AG04449 (cell line): ENCODE results near the gene ANXA6.

Experiments
- CTCF ChIA-PET: fragments of 350-600 bp; formaldehyde crosslinking; extraction: SDS; loops from one replicate; lab custom pipeline; 2021; ENCODE audit warnings: antibody characterized with exemption; lab: Yijun Ruan, JAX
- POLR2A ChIA-PET: fragments of 400-600, 350-600 bp; formaldehyde crosslinking; extraction: SDS; loops from one replicate; lab custom pipeline; 2020; ENCODE audit warnings: antibody characterized with exemption, inconsistent platforms; lab: Yijun Ruan, JAX
- DNase-seq: peaks from one replicate; pipeline ENCODE4 v3.0.0-alpha.2; 2010; ENCODE audit warnings: low read depth, low spot score
- H3K4me3 ChIP-seq: 2 replicates; pipeline ENCODE4 v1.5.1; 2011; ENCODE audit warnings: low read depth, mild to moderate bottlenecking, control low read depth, low read length
- TF ChIP-seq, protein P1 (sequence below): IDR thresholded peaks from one replicate; pipeline ENCODE4 v1.5.1; 2011; ENCODE audit warnings: mild to moderate bottlenecking, moderate library complexity, low read length, control low read depth, inconsistent platforms; ENCODE audit not compliant: insufficient read depth; ENCODE audit errors: missing control alignments

Gene ANXA6

DNA sequence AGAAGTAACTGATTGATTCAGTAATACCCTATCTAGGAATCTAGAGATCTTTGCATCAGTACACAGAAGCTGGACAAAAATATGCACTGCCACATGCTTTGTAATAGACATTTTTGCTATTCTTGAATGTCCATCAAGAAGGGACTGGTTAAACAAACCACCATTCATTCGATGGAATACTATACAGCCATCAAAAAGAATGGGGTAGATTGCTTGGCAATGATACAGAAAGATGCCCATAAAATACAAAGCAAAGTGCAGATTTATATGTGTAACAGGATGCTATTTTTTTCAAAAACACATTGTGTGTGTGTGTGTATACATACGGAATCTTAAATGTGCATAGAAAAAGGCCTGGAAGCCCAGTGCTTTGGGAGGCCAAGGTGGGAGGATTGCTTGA is 84.3 kb downstream of the ANXA6 start:
- ChIA-PET CTCF (interaction anchor here (1.7 to 27.5 kb wide), 3 partner anchors 17 to 42 kb away, joined by 5 to 1128 read pairs (median 317); no protein-coding TSS in a partner anchor), POLR2A (interaction anchor here (1.5 kb wide), 1 partner anchor 16 kb away, joined by 3 read pairs; no protein-coding TSS in a partner anchor)
- DNase-seq, result no peak
- no peak overlapping the region for H3K4me3 ChIP-seq
- TF ChIP-seq, protein P1, sequence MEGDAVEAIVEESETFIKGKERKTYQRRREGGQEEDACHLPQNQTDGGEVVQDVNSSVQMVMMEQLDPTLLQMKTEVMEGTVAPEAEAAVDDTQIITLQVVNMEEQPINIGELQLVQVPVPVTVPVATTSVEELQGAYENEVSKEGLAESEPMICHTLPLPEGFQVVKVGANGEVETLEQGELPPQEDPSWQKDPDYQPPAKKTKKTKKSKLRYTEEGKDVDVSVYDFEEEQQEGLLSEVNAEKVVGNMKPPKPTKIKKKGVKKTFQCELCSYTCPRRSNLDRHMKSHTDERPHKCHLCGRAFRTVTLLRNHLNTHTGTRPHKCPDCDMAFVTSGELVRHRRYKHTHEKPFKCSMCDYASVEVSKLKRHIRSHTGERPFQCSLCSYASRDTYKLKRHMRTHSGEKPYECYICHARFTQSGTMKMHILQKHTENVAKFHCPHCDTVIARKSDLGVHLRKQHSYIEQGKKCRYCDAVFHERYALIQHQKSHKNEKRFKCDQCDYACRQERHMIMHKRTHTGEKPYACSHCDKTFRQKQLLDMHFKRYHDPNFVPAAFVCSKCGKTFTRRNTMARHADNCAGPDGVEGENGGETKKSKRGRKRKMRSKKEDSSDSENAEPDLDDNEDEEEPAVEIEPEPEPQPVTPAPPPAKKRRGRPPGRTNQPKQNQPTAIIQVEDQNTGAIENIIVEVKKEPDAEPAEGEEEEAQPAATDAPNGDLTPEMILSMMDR, result no peak

DNA sequence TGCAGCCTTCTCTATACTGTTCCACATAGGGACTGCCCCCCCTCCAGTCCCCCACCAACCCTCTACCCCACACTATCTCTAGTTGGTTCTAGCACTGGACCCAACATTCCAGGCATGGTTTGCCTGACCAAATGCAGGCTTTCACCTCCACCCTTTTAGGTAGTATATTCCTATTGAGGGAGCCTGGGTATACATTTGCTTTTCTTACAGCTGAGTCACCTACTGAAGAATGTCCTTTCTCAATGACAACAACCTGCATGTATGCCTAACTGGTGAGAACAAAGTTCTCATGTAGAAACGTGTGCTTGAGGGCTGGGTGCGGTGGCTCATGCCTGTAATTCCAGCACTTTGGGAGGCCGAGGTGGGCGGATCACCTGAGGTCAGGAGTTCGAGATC is 85.0 kb downstream of the ANXA6 start:
- TF ChIP-seq, protein P1, result no peak
- no peak for DNase-seq

DNA sequence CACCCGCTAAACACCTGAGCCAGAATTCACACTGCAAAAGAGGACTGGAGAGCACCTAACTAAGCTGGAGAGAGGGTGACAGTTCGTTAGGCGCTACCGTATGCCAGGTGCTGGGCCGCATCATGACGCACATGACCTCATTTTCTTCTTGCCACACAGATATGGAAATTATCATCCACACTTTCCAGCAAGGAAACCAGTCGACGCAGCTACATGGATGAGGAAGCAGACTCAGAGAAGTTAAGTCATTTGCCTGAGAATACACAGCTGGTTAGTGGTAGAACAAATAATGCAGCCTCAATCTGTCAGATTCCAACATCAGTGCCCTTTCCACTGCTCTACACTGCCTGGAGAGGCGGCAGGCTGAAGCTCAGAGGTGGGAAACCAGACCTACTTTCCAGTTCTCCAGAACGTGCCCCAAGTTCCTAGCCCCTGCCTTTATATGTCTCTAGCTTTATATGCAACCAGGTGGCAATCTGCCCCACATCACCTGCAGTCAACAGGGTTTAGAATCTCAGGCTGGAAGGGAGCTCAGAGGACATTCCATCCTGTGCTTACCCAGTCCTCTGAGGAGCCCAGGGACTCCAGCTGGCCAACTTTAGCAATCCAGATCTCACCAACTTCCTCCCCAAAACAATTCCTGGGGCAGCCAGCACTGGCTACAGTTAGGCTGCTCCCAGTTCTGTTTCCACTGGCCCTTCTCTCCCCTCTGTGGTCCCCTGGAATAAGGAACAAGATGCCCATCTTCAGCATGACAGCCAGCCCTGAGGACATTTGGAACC is 85.5 kb downstream of the ANXA6 start:
- no peak overlapping the region for H3K4me3 ChIP-seq
- ChIA-PET POLR2A (interaction anchor here (0.7 to 1.5 kb wide), 4 partner anchors 9 to 22 kb away, joined by 3 to 6 read pairs (median 3); no protein-coding TSS in a partner anchor), CTCF (interaction anchor here (0.8 to 27.5 kb wide), 6 partner anchors 9 to 92 kb away, joined by 3 to 1128 read pairs (median 6); no protein-coding TSS in a partner anchor)
- TF ChIP-seq, protein P1, result no peak
- no peak for DNase-seq

More for the DNA sequence above, 85.0 kb downstream of the ANXA6 start:
- ChIA-PET CTCF (interaction anchor here (1.0 to 27.5 kb wide), 5 partner anchors 10 to 91 kb away, joined by 3 to 1128 read pairs (median 6); no protein-coding TSS in a partner anchor), POLR2A (interaction anchor here (1.0 to 1.5 kb wide), 3 partner anchors 10 to 21 kb away, joined by 3 to 6 read pairs (median 3); no protein-coding TSS in a partner anchor)
- no peak overlapping the region for H3K4me3 ChIP-seq

DNA sequence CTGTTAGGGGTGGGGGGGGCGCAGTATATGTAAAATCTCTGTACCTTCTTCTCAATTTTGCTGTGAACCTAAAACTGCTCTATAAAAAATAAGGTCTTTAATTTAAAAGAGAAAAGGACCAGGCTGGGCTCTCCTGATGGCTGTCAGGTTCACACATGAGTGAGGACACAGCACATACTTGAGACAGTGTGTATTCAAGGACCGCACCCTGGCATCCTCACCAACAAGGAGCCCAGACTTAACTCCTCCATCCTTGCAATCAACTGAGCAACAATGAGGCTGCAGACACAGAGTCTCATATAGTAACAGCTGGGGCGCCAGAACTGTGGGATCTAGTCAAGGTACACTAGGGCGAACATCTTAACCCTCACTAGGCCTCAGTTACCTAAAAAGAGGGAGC is 86.6 kb downstream of the ANXA6 start:
- DNase-seq, result no peak
- ChIA-PET POLR2A (no interaction called here), CTCF (interaction anchor here (1.2 to 27.5 kb wide), 3 partner anchors 13 to 44 kb away, joined by 7 to 1128 read pairs (median 317); no protein-coding TSS in a partner anchor)
- TF ChIP-seq, protein P1, result no peak
- no peak overlapping the region for H3K4me3 ChIP-seq

DNA sequence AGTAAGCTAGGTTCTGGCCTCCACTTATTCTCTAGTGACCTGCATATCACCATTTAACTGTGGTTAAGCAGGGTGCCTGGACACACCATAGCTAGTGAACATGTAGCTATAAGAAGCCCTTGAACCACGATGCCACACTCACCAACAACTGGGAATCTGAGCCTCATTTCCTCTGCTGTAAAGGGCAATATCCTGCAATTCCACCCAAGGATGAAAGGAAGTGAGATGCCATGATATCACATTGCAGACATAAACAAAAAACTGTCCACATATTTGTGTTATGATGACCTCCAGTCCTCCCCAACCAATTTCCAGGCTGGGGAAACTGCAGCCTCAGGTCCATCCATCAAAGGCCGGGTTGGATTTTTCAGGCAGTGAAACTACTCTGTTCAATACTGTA is 87.1 kb downstream of the ANXA6 start:
- ChIA-PET POLR2A (no interaction called here), CTCF (interaction anchor here (0.8 to 27.5 kb wide), 4 partner anchors 12 to 45 kb away, joined by 4 to 1128 read pairs (median 162); no protein-coding TSS in a partner anchor)
- no peak for DNase-seq
- H3K4me3 ChIP-seq, result no peak overlapping the region
- TF ChIP-seq, protein P1, result no peak
